Stimulated activated CD8-positive, alpha-beta memory T cell treated with anti-CD3 and anti-CD28 coated beads, Interleukin-2, amount 100 ng/mL, for 48 hours (primary cell): Measurements from ENCODE around the gene SELENOV.
A peak's percentile ranks its signal among the peaks of the same experiment; 100 is the strongest.

Experiments used
- DNase-seq, 2 donors: peaks; one replicate each; pipeline ENCODE4 v3.0.0-alpha.2; 2020; ENCODE audit warnings: low read depth in 2 of 2

Gene SELENOV

GRCh38 chr19:39492788-39493187 lies 22.2 kb upstream of the SELENOV start:
- no peak for DNase-seq

- DNase-seq, result no peak
These were observed 20.3 kb upstream of the SELENOV start for GRCh38 chr19:39494661-39495060.

- DNase-seq, result no peak
These were observed 18.9 kb upstream of the SELENOV start for GRCh38 chr19:39496063-39496462.

GRCh38 chr19:39497701-39497995 lies 17.3 kb upstream of the SELENOV start:
- DNase-seq, result no peak

GRCh38 chr19:39497996-39498797 lies 16.7 kb upstream of the SELENOV start:
- DNase-seq, result no peak

GRCh38 chr19:39498798-39499642 lies 15.9 kb upstream of the SELENOV start, which contains the start of gene DLL3:
Gene DLL3 (plus strand): TSS chr19:39498947. CDS start chr19:39498975, 28 bp downstream.
- no peak for DNase-seq

- DNase-seq, result no peak
These were observed 15.0 kb upstream of the SELENOV start for GRCh38 chr19:39499932-39500331.

- no peak for DNase-seq
These were observed 14.4 kb upstream of the SELENOV start for GRCh38 chr19:39500543-39500942.

- no peak for DNase-seq
These were observed 13.6 kb upstream of the SELENOV start for GRCh38 chr19:39501340-39501739.

GRCh38 chr19:39502640-39503417 lies 12.1 kb upstream of the SELENOV start:
- peak; percentile 68 to 75 for DNase-seq

- DNase-seq, result no peak
These were observed 8.4 kb upstream of the SELENOV start for GRCh38 chr19:39506598-39506943.

GRCh38 chr19:39506944-39507714 lies 7.8 kb upstream of the SELENOV start:
- DNase-seq, result peak; percentile 54 to 60

GRCh38 chr19:39507715-39508364 lies 7.1 kb upstream of the SELENOV start:
- no peak for DNase-seq

- DNase-seq, result no peak
These were observed 6.3 kb upstream of the SELENOV start for GRCh38 chr19:39508629-39509028.

- DNase-seq, result no peak
These were observed 5.7 kb upstream of the SELENOV start for GRCh38 chr19:39509233-39509632.

- DNase-seq, result no peak
These were observed 2.0 kb upstream of the SELENOV start for GRCh38 chr19:39512988-39513387.

GRCh38 chr19:39515551-39516191 lies 732 bp downstream of the SELENOV start:
- no peak for DNase-seq

GRCh38 chr19:39516270-39516669 lies 1.3 kb downstream of the SELENOV start:
- DNase-seq, result no peak

- DNase-seq, result no peak
These were observed 2.5 kb downstream of the SELENOV start for GRCh38 chr19:39517432-39517831.

- DNase-seq, result no peak
These were observed 3.5 kb downstream of the SELENOV start for GRCh38 chr19:39518458-39518857.

GRCh38 chr19:39518975-39519374 lies 4.0 kb downstream of the SELENOV start:
- DNase-seq, result no peak
